HG02970 (cell line): Measurements from ENCODE around the gene ANKRD60.

Experiments
- ATAC-seq: cut with Tn5 transposase; IDR thresholded peaks from one replicate; pipeline ENCODE4 v1.9.1; 2021; ENCODE audit warnings: mild to moderate bottlenecking, moderate library complexity, moderate number of reproducible peaks; ENCODE audit not compliant: unreplicated experiment, low FRiP score

ANKRD60 gene

GRCh38 chr20:58245181-58245891, 16.9 kb upstream of the ANKRD60 start:
- no peak for ATAC-seq

DNA sequence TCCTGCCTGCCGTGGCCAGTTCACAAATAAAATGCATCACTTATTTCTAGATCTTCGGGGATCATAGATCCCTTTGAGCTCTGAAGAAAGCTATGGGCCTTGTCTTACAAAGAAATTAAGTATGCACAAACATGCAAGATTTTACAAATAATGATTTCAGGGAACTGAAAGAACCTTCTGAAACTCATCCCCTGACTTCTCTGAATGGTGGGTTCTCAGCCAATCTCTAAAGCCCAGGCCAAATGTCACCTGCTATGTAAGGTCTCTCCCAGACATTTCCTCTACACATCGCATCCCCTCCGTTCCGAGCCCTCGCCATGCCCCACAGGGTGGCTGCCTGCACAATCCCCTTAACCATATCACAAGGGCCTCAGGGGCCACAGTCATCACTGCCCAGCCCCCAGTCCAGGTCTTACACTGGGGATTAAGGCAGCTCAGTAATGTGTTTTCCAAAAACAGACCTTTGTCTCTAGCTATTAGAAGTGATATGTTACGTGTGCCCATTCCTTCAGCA, 16.1 kb upstream of the ANKRD60 start:
- no peak for ATAC-seq

- ATAC-seq: no peak
Observed at GRCh38 chr20:58243653-58244410, 15.4 kb upstream of the ANKRD60 start.

DNA sequence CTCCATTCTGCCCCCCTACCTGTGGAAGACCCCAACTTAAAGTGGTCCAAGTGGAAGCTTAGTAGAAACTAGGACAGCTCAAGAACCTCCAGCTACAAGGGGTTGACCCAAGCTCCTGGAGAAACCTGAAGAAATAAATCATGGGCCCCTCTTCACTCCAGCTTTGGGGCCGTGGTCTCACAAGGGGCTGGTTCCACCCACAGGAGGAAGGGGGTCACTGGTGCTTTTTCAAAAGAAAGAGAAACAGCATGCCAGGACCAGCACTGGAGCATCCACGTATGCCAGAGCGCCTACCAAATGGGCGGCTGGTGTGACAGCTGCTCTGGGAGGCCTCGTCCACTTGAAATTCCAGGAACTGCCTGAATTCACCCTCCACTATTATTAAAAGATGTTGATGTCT, 14.4 kb upstream of the ANKRD60 start:
- ATAC-seq: no peak

GRCh38 chr20:58241766-58242465, 13.5 kb upstream of the ANKRD60 start:
- no peak for ATAC-seq

DNA sequence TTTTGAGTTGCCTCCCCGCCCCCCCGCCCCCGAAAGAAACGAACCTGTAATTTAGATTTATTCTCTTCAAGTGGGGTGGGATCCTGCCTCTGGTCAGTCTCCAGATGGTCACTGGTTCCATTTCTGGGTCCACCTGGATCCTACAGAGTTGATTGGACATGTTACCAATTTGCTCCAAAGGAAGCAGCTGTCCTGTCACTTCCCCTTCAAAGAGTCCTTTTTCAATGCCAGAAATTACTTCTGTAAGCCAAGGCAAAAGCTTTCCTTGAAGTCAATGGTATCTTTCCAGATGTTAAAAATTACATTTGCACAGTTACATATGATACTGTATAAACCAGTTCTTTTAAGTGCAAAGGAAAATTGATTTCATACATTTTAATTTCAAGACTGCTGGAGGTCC, 12.0 kb upstream of the ANKRD60 start:
- ATAC-seq: no peak

DNA sequence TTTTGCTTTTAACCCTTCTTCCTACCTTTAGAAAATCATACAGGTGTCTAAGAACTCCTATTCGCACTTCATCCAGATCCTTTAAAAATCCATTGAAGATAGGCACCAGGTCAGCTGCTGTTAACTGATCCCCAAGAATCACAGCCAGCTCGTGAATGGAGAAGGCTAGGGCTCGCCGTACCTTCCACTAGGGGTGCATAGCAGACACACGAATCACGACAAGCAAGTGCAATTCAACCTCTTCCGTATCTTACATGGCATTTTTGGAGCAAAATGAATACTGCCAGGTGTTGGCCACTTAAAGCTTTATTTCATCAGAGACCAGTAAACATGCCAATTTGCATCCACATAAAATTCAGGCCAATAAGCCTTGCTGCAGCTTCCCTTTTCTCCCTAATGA, 10.8 kb upstream of the ANKRD60 start:
- no peak for ATAC-seq

- no peak for ATAC-seq
Observed at GRCh38 chr20:58238490-58238889, 10.0 kb upstream of the ANKRD60 start.

DNA sequence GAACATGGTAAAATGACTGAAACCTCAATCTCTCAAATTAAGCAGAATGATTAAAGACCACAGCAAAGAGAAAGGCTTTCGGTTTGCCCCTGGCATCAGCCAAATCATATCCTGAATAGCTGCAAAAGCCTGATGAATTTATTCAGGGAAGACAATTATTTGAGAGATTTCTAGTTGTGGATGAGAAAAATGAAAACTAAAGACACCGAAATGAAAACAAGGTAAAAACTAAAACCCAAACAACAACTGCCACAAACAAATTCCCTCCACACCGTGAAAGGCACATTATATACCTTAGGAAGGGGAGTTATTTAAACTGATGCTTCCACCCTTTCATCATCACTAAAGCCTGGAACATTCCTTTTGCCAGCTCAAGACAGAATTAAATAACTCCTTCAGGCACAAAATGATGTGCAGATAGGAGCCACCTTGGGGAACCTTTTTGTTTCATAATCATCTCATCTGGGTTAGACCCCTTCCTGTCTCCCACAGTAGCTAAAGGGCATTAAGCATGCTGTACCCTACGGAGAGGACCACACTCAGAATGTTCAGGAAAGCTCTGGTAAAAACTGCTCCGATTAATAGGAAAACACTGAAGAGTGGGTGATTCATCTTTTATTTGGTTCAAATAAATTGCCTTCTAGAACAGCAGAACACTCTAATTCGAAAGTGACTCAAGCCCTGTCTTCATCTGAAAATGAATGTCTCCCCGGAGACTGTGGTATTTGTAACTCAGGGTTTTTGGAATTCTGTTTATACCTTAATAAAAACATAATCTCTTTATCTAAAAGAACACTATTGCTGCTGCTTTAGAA, 9.1 kb upstream of the ANKRD60 start:
- ATAC-seq: no peak

DNA sequence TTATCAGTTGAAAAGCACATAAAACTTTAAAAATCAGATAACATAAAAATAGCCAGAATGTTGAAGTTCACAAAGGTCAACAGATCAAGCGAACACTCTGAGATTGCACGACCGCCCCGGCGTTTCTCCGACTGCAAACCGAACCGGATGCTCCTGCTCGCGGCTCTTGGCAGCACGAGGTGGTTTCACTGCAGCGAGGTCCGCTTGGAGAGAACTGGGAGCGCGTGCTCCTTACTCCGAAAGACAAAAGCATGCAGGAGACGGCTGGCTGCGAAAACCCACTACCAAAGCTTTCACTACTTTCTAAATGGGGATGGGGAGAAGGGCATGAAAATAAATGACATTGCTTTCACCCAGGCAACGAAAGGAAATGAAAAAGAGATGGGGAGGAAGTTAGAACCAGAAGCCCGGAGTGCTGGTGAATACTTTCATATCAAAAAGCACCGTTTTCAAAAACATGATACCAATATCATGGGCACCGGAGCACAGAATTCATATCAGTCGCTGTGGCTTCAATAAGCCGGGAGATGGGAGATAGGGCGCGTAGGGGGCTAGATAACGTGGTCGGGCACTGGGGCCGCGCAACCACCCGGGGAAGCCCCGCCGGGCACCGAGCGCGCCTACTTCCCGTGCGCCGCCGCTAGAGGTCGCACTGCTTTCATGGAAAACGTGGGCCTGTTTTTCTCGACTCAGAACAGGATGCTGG, 8.3 kb upstream of the ANKRD60 start:
- ATAC-seq: no peak

DNA sequence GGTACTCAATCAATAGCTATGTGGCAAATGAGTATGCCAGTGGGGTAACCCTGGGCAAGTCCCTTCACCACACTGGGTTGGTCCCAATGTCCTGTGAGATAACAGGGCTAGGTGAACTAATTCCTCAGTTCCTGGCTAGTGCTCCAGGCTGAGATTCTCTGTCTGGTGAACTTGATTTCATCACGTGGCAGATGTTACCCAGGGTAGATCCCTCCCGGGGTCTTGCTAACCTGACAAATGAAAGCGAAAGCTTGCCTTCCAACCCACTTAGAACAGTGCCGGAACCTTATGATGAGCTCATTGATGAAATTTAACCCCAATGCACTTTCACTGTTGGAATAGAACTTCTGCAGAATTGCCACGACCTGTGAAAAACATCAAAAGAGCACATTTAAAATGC, 6.6 kb upstream of the ANKRD60 start:
- ATAC-seq: no peak

DNA sequence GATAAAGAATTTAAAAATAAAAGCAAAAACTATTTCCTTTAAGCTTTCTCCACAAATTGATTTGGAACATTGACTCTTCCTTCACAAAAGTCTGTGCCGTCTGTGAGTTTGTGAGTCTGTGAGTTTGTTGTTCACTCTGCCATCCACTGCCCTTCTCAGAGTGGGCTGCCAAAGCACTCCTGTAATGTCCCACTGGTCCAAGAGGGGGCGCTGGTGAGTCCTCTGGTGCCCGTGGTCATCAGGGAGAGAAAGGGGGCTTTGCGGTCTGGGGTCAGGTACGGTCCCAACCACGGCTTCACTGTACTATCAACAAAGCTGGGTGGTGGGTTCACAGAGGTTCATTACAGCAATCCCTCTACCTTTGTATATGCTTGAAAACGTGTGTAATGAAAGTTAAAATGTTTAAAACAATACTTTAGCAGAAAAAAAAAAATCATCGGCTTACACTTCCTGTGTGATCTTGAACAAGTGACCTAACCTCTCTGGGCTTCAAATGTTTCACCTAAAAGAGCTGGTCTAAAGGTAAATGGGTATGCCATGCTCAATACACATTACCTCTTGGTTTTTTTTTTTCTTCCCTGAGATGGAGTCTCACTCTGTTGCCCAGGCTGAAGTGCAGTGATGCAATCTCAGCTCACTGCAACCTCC, 5.6 kb upstream of the ANKRD60 start:
- ATAC-seq: no peak

DNA sequence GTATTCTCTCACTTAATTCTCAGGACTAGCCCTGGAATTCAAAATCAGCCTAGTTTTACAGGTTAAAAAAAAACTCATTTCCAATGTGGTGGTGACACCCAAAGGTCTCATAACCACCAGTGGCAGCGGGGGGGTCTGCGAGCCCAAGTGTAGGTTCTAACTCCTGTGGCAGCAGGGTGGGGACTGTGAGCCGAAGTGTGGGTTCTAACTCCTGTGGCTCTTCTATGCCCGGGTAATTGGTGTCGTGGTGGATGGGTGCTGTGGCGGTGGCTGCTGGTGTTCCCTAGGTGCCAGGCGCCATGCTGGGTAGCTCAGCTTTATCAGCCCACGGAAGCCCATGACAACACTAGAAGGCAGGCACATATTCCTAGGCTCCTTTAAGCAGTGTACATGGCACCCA, 4.9 kb upstream of the ANKRD60 start:
- ATAC-seq: no peak

DNA sequence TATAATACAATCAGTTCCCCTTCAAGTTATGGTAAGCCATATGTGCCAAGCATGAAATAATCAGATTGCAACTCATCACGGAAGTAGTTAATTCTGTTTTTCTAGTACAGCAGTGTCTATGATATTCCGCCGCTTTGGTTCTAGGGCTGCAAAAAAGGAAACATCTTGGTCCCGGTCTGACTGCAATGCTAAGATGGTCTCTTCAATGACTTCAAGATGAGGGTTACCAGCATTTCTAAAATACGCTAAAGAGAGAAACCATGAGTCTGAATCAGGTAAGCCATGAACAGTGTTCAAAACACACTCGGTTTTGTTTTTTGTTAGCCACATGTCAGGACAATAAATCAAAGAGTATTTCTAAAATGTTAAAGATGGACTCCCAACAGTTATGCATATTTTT, 3.2 kb upstream of the ANKRD60 start:
- ATAC-seq: no peak

DNA sequence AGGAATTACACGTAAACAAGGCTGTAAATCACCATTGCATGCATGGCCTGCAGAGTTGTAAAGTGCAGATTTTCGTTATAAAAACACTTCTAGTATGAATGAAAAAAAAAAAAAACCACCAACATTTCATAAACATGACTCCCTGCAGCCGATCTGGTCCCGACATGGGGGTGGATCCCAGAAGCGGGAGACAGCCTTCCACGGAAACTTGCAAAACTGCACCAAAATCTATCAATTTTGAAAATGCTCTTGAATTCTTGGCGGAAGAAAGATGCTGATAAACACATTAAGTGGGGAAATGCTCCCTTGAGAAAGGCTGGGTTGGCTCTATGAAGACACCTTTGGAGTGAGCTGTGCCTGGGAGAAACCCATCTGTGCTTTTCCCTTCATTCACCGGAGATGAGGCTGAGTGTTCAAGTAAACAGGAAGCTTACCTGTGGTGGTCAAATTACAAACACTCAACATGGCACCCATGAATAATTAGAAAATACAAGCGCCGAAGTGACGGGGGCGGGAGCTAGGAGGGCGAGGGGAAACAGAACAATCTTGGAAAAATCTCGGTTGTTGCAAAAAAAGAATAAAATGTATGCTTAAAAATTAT, 845 bp upstream of the ANKRD60 start:
- ATAC-seq: no peak

GRCh38 chr20:58228103-58228483, 360 bp downstream of the ANKRD60 start:
- no peak for ATAC-seq

- no peak for ATAC-seq
Observed at GRCh38 chr20:58227391-58228102, 906 bp downstream of the ANKRD60 start.

- no peak for ATAC-seq
Observed at GRCh38 chr20:58225452-58226200, 2.8 kb downstream of the ANKRD60 start.
